Stimulated activated CD4-positive, alpha-beta T cell treated with anti-CD3 and anti-CD28 coated beads, Interleukin-12 subunit alpha, Interleukin-12 subunit beta, amount 100 ng/mL, for 24 hours (primary cell): Measurements from ENCODE around the gene NFIA.

Source experiments
- DNase-seq, 2 experiments: peaks; one replicate each; pipeline ENCODE4 v3.0.0-alpha.2; 2020; ENCODE audit warnings: low read depth in 2 of 2

Gene NFIA

GRCh38 chr1:61432616-61433388 is 350.4 kb downstream of the NFIA start:
- no peak for DNase-seq

- no peak for DNase-seq
Measured at GRCh38 chr1:61433646-61434045, 351.3 kb downstream of the NFIA start.

- no peak for DNase-seq
Measured at GRCh38 chr1:61434276-61434675, 351.9 kb downstream of the NFIA start.

GRCh38 chr1:61435226-61435625 is 352.9 kb downstream of the NFIA start:
- DNase-seq: no peak

- DNase-seq: no peak
Measured at GRCh38 chr1:61436016-61436415, 353.7 kb downstream of the NFIA start.

GRCh38 chr1:61436491-61437120 is 354.2 kb downstream of the NFIA start:
- no peak for DNase-seq

GRCh38 chr1:61439234-61439633 is 356.9 kb downstream of the NFIA start:
- no peak for DNase-seq

GRCh38 chr1:61441723-61442262 is 359.4 kb downstream of the NFIA start:
- DNase-seq: no peak

- DNase-seq: no peak
Measured at GRCh38 chr1:61442544-61442943, 360.2 kb downstream of the NFIA start.

GRCh38 chr1:61444288-61444687 is 361.9 kb downstream of the NFIA start:
- DNase-seq: no peak

GRCh38 chr1:61445269-61445825 is 363.0 kb downstream of the NFIA start:
- no peak for DNase-seq

GRCh38 chr1:61446531-61446991 is 364.2 kb downstream of the NFIA start:
- no peak for DNase-seq

GRCh38 chr1:61447106-61447967 is 365.0 kb downstream of the NFIA start:
- no peak for DNase-seq

GRCh38 chr1:61447968-61448430 is 365.6 kb downstream of the NFIA start:
- no peak for DNase-seq

GRCh38 chr1:61448914-61449313 is 366.6 kb downstream of the NFIA start:
- DNase-seq: no peak

- DNase-seq: no peak
Measured at GRCh38 chr1:61449410-61449809, 367.0 kb downstream of the NFIA start.

GRCh38 chr1:61450454-61450853 is 368.1 kb downstream of the NFIA start:
- no peak for DNase-seq

- DNase-seq: no peak
Measured at GRCh38 chr1:61450872-61451571, 368.7 kb downstream of the NFIA start.

- no peak for DNase-seq
Measured at GRCh38 chr1:61451572-61451968, 369.2 kb downstream of the NFIA start.

GRCh38 chr1:61452176-61453035 is 370.0 kb downstream of the NFIA start:
- DNase-seq: no peak
